Hypothalamus (tissue), 51 donors: ENCODE results near the gene MYO1E.

Experiments
- DNase-seq, 51 donors: peaks; one replicate each; lab custom pipeline; 2025; lab: John Stamatoyannopoulos, UW

The MYO1E gene

GRCh38 chr15:59271595-59272201, 101.0 kb downstream of the MYO1E start:
- no peak for DNase-seq

GRCh38 chr15:59268852-59269407, 103.7 kb downstream of the MYO1E start:
- DNase-seq = no peak

- DNase-seq = no peak
Observed at GRCh38 chr15:59268168-59268851, 104.4 kb downstream of the MYO1E start.

GRCh38 chr15:59266028-59266427, 106.6 kb downstream of the MYO1E start:
- no peak for DNase-seq

GRCh38 chr15:59262316-59262715, 110.4 kb downstream of the MYO1E start:
- DNase-seq = no peak

- DNase-seq = peak in 45 of 51 donors; percentile 5 to 95 (median 72)
Observed at GRCh38 chr15:59260090-59260489, 112.6 kb downstream of the MYO1E start.

- DNase-seq = no peak
Observed at GRCh38 chr15:59259137-59259943, 113.3 kb downstream of the MYO1E start.

GRCh38 chr15:59258317-59258716, 114.4 kb downstream of the MYO1E start:
- DNase-seq = no peak

GRCh38 chr15:59257140-59257539, 115.5 kb downstream of the MYO1E start:
- DNase-seq = no peak

- no peak for DNase-seq
Observed at GRCh38 chr15:59256482-59256881, 116.2 kb downstream of the MYO1E start.

GRCh38 chr15:59255680-59256336, 116.9 kb downstream of the MYO1E start:
- no peak for DNase-seq

- DNase-seq = no peak
Observed at GRCh38 chr15:59252137-59252536, 120.5 kb downstream of the MYO1E start.

- DNase-seq = no peak
Observed at GRCh38 chr15:59251001-59251845, 121.4 kb downstream of the MYO1E start.

- DNase-seq = no peak
Observed at GRCh38 chr15:59250249-59250648, 122.4 kb downstream of the MYO1E start.

GRCh38 chr15:59249816-59250215, 122.9 kb downstream of the MYO1E start:
- no peak for DNase-seq

- peak in 29 of 51 donors; percentile 2 to 63 (median 27) for DNase-seq
Observed at GRCh38 chr15:59247364-59247763, 125.3 kb downstream of the MYO1E start.

GRCh38 chr15:59245559-59245958, 127.1 kb downstream of the MYO1E start:
- no peak for DNase-seq

GRCh38 chr15:59244337-59244736, 128.3 kb downstream of the MYO1E start:
- no peak for DNase-seq

- DNase-seq = no peak
Observed at GRCh38 chr15:59243622-59244021, 129.0 kb downstream of the MYO1E start.

GRCh38 chr15:59242649-59243048, 130.0 kb downstream of the MYO1E start:
- DNase-seq = no peak
